ENCODE results near the gene UNC50. TPM values are rescaled to one million over a fixed set of nuclear protein-coding genes. Genes with fewer than 3 reads are reported as not detected.

The UNC50 gene
- total RNA-seq, 1 experiment from 2014 or later, result 48.5 TPM

- no peak for DNase-seq
- no peaks in the 10 kb centered on the region for H3K27me3 ChIP-seq
- no peak overlapping the region for H3K4me3 ChIP-seq
- H3K27ac ChIP-seq, result no peak overlapping the region
- no peaks in the 10 kb centered on the region for H3K9me3 ChIP-seq (replicated peaks)
- H3K4me1 ChIP-seq, result no peaks in the 10 kb centered on the region
- peaks cover 60% of the 10 kb centered on the region for H3K36me3 ChIP-seq
These were observed 7.1 kb downstream of the UNC50 start for GRCh38 chr2:98615481-98615880.

- Histone ChIP-seq H3K4me1 (no peaks in the 10 kb centered on the region), H3K27ac (no peak overlapping the region), H3K36me3 (peaks cover 48% of the 10 kb centered on the region), H3K9me3 (replicated peaks) (no peaks in the 10 kb centered on the region), H3K27me3 (no peaks in the 10 kb centered on the region), H3K4me3 (no peak overlapping the region)
- no peak for DNase-seq
These were observed 8.8 kb downstream of the UNC50 start for GRCh38 chr2:98617149-98617548.

GRCh38 chr2:98623657-98624056 lies 15.3 kb downstream of the UNC50 start:
- no peak for DNase-seq
- Histone ChIP-seq H3K27me3 (no peaks in the 10 kb centered on the region), H3K9me3 (replicated peaks) (no peaks in the 10 kb centered on the region), H3K27ac (no peak overlapping the region), H3K4me1 (no peaks in the 10 kb centered on the region), H3K36me3 (peaks cover 2% of the 10 kb centered on the region; the same call in 1 of the 2 replicates), H3K4me3 (no peak overlapping the region)

- no peak for DNase-seq
- no peak overlapping the region for H3K27ac ChIP-seq
- no peaks in the 10 kb centered on the region for H3K36me3 ChIP-seq
- H3K27me3 ChIP-seq, result no peaks in the 10 kb centered on the region
- H3K4me3 ChIP-seq, result no peak overlapping the region
- H3K9me3 ChIP-seq (replicated peaks), result no peaks in the 10 kb centered on the region
- peaks cover 3% of the 10 kb centered on the region for H3K4me1 ChIP-seq
These were observed 24.0 kb downstream of the UNC50 start for GRCh38 chr2:98632351-98632750.

GRCh38 chr2:98634406-98635092 lies 26.2 kb downstream of the UNC50 start:
- H3K36me3 ChIP-seq, result no peaks in the 10 kb centered on the region
- H3K27ac ChIP-seq, result peak overlapping the region; percentile 13
- H3K9me3 ChIP-seq (replicated peaks), result no peaks in the 10 kb centered on the region
- peaks cover 3% of the 10 kb centered on the region for H3K4me1 ChIP-seq
- H3K27me3 ChIP-seq, result no peaks in the 10 kb centered on the region
- peak overlapping the region; percentile 38 for H3K4me3 ChIP-seq
- DNase-seq, result peak; percentile 81 to 90

- no peaks in the 10 kb centered on the region for H3K36me3 ChIP-seq
- no peak for DNase-seq
- H3K9me3 ChIP-seq (replicated peaks), result no peaks in the 10 kb centered on the region
- H3K4me1 ChIP-seq, result peaks cover 3% of the 10 kb centered on the region
- no peak overlapping the region for H3K27ac ChIP-seq
- no peaks in the 10 kb centered on the region for H3K27me3 ChIP-seq
- no peak overlapping the region for H3K4me3 ChIP-seq
These were observed 29.2 kb downstream of the UNC50 start for GRCh38 chr2:98637401-98638147.

GRCh38 chr2:98643496-98644100 lies 35.2 kb downstream of the UNC50 start:
- H3K27me3 ChIP-seq, result 0 out of 2 replicates have a peak, but pooled peaks cover 5% of the 10 kb centered on the region
- H3K9me3 ChIP-seq (replicated peaks), result no peaks in the 10 kb centered on the region
- no peak for DNase-seq
- no peaks in the 10 kb centered on the region; the same call in 1 of the 2 replicates for H3K4me1 ChIP-seq
- no peak overlapping the region for H3K27ac ChIP-seq
- no peaks in the 10 kb centered on the region; the same call in 1 of the 2 replicates for H3K36me3 ChIP-seq
- no peak overlapping the region for H3K4me3 ChIP-seq

GRCh38 chr2:98647636-98648035 lies 39.2 kb downstream of the UNC50 start:
- H3K36me3 ChIP-seq, result no peaks in the 10 kb centered on the region; the same call in 1 of the 2 replicates
- no peaks in the 10 kb centered on the region; the same call in 1 of the 2 replicates for H3K4me1 ChIP-seq
- 0 out of 2 replicates have a peak, but pooled peaks cover 5% of the 10 kb centered on the region for H3K27me3 ChIP-seq
- no peak overlapping the region for H3K27ac ChIP-seq
- no peak for DNase-seq
- no peaks in the 10 kb centered on the region for H3K9me3 ChIP-seq (replicated peaks)
- H3K4me3 ChIP-seq, result no peak overlapping the region

GRCh38 chr2:98648451-98648850 lies 40.1 kb downstream of the UNC50 start:
- H3K4me3 ChIP-seq, result no peak overlapping the region
- H3K9me3 ChIP-seq (replicated peaks), result no peaks in the 10 kb centered on the region
- no peaks in the 10 kb centered on the region; the same call in 1 of the 2 replicates for H3K36me3 ChIP-seq
- no peaks in the 10 kb centered on the region; the same call in 1 of the 2 replicates for H3K4me1 ChIP-seq
- no peak overlapping the region for H3K27ac ChIP-seq
- DNase-seq, result no peak
- 0 out of 2 replicates have a peak, but pooled peaks cover 5% of the 10 kb centered on the region for H3K27me3 ChIP-seq

GRCh38 chr2:98649135-98649991 lies 41.0 kb downstream of the UNC50 start:
- peak; percentile 64 to 87 for DNase-seq
- H3K4me1 ChIP-seq, result no peaks in the 10 kb centered on the region
- peaks cover 9% of the 10 kb centered on the region; the same call in 1 of the 2 replicates for H3K27me3 ChIP-seq
- no peak overlapping the region for H3K4me3 ChIP-seq
- H3K36me3 ChIP-seq, result no peaks in the 10 kb centered on the region; the same call in 1 of the 2 replicates
- no peaks in the 10 kb centered on the region for H3K9me3 ChIP-seq (replicated peaks)
- H3K27ac ChIP-seq, result no peak overlapping the region

- no peak for DNase-seq
- Histone ChIP-seq H3K4me1 (no peaks in the 10 kb centered on the region), H3K36me3 (no peaks in the 10 kb centered on the region; the same call in 1 of the 2 replicates), H3K9me3 (replicated peaks) (no peaks in the 10 kb centered on the region), H3K27me3 (peaks cover 9% of the 10 kb centered on the region; the same call in 1 of the 2 replicates), H3K4me3 (no peak overlapping the region), H3K27ac (no peak overlapping the region)
These were observed 41.6 kb downstream of the UNC50 start for GRCh38 chr2:98649992-98650375.

- Histone ChIP-seq H3K9me3 (replicated peaks) (no peaks in the 10 kb centered on the region), H3K4me3 (no peak overlapping the region), H3K4me1 (no peaks in the 10 kb centered on the region), H3K36me3 (no peaks in the 10 kb centered on the region), H3K27me3 (peaks cover 4% of the 10 kb centered on the region; the same call in 1 of the 2 replicates), H3K27ac (no peak overlapping the region)
- DNase-seq, result no peak
These were observed 42.6 kb downstream of the UNC50 start for GRCh38 chr2:98650998-98651397.

- DNase-seq, result no peak
- no peaks in the 10 kb centered on the region for H3K9me3 ChIP-seq (replicated peaks)
- H3K4me3 ChIP-seq, result no peak overlapping the region
- H3K36me3 ChIP-seq, result no peaks in the 10 kb centered on the region
- H3K4me1 ChIP-seq, result no peaks in the 10 kb centered on the region
- H3K27ac ChIP-seq, result no peak overlapping the region
- H3K27me3 ChIP-seq, result peaks cover 4% of the 10 kb centered on the region; the same call in 1 of the 2 replicates
These were observed 46.5 kb downstream of the UNC50 start for GRCh38 chr2:98654699-98655495.

Data from SJCRH30 (cell line).